HG03558 (cell line): ENCODE data around the gene RAD23A.

Experiments
- ATAC-seq: cut with Tn5 transposase; IDR thresholded peaks from one replicate; pipeline ENCODE4 v1.9.1; 2021; ENCODE audit warnings: moderate number of reproducible peaks; ENCODE audit not compliant: unreplicated experiment; ENCODE audit errors: extremely low read depth

The RAD23A gene

DNA sequence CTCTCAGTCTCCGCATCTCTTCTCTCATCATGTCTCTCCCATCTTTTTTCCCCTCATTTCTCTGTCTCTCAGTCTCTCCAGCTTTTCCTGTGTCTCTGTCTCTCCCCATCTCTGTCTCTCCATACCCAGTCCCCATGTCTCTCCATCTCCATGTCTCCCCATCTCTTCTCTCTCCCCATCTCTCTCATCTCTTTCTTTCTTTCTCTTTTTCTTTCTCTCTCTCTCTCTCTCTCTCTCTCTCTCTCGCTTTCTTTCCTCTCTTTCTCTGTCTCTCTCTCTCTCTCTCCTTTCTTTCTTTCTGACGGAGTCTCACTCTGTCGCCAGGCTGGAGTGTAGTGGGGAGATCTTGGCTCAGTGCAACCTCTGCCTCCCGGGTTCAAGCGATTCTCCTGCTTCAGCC is 37.0 kb downstream of the RAD23A start:
- no peak for ATAC-seq

DNA sequence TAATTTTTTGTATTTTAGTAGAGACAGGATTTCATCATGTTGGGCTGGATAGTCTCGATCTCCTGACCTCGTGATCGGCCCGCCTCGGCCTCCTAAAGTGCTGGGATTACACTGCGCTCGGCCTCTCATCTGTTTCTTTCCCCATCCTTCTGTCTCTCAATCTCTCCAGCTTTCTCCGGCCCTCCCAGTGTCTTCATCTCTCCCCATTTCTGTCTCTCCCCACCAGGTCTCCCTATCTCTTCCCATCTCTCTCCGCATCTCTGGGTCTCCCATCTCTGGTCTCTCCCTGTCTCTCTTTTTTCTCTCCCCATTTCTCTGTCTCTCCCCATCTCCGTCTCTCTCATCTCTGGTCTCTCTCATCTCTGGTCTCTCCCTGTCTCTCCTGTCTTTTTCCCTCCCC is 37.4 kb downstream of the RAD23A start:
- ATAC-seq = no peak

- ATAC-seq = no peak
Observed at GRCh38 chr19:12983542-12984142, 38.0 kb downstream of the RAD23A start.

DNA sequence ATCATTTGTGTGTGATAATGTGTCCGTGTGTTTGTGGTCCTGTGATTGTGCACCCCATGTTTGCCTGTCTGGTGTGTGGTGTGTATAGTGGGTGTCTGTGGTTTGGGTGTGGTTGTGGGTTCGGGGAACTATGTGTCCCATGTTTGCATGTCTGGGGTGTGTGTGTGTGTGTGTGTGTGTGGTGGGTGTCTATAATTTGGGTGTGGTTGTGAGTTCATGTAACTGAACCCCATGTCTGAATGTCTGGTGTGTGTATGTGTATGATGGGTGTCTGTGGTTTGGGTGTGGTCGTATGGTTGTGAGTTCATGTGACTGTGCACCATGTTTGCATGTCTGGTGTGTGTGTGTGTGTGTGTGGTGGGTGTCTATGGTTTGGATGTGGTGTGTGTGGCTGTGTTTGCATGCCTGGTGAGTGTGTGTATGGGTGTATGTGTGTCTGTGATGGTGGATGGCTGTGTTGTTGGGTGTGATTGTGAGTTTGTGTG is 38.5 kb downstream of the RAD23A start:
- no peak for ATAC-seq

GRCh38 chr19:12984683-12985048 is 39.0 kb downstream of the RAD23A start:
- no peak for ATAC-seq

DNA sequence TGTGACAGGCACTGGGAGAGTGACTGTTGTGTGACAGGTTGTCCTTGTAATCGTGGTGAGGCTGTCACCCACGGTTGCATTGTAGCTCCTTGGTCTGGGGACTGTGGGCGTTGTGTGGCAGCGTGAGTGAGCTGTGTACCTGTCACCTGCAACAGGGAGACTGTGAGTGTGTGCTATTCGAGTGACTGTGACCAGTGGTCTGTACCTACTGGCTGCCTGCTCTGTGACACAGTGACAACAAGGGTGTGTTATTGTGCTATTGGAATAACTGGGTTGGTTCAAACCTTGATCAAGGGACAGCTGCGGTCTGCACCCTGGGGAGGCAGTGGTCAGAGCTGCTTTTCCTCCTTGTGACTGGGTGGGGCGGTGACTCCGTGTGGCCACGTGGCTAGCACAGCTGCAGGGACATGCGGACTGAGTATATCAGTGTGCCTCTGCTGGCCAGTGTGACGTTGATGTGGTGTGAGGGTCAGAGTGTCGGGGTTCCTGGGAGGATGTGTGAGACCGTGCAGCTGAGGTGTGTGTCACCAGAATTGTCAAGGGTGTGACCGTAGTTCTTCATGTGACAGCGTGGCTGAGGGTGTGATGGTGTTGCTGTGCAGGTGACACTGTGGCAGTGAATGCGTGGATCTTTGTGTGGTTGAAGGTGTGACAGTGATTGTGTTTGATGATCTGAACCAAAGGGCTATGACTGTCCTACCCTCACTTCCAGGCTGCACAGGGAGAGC is 39.6 kb downstream of the RAD23A start:
- no peak for ATAC-seq

DNA sequence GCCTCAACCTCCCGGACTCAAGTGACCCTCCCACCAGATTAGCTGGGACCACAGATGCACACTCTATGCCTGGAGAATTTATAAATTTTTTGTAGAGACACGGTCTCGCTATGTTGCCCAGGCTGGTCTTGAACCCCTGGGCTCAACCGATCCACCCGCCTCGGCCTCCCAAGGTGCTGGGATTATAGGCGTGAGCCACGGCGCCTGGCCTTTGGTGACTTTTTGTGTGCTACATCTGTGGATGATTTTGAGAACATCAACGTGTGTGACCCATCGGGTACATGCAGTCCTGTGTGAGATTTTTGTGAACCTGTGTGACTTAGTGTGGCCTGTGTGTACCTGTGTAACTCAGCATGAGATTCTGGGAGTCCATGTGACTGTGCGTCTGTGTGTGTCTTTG is 41.1 kb downstream of the RAD23A start:
- ATAC-seq = no peak

DNA sequence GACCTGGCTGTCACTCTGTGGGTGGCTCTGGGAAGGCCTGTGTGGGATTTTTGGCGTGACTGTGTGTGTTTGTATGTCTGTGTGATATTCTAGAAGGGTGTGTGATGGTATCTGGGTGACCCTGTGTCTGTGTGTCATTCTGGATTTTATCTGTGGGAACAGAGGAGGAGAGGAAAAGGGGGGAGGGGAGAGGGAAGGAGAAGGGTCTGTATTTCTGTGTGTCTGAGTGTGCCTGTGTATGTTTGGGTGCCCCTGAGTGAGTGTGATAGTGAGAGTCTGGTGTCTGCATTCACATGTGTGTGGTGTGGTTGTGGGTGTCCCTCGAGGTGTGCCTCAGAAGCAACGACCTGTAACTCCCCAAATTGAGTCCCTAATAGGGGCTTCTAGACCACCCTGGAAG is 41.5 kb downstream of the RAD23A start:
- no peak for ATAC-seq

GRCh38 chr19:12987781-12988180 is 42.1 kb downstream of the RAD23A start:
- ATAC-seq = no peak

DNA sequence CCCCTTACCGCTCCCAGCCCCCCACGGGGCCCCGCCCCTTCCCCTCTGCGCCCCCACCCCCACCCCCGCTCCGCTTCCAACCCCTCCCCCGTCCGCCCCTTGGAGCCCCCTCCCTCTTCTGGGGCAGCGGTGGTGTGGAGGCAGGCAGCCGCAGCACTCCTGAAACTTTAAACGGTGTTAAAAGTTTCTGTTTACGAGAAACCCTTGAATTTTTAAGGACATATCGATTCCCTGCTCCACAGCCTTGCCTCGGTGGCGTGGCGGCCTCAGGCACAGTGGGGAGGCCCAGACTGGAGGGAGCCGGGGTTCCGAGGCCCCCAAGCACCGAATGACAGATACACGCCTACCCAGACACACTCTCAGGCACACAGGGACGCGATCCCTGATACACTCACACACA is 44.8 kb downstream of the RAD23A start:
- no peak for ATAC-seq

GRCh38 chr19:12990853-12991252 is 45.2 kb downstream of the RAD23A start:
- no peak for ATAC-seq

DNA sequence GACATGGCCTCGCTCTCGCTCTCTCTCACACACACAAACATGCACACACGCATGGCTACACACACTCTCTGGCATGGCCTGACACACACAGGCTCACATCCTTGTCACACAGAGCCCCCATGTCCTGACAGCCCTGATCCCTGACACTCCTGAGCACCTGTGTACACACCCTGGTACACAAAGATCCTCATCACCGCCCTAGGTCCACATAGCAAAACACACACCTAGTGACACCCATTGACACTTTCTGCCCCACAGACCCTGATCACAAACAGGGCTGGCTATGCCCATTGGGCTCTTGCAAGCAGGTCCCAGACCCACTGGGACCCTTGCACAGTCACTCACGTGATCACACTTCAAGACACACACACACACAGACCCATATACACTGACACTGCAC is 45.6 kb downstream of the RAD23A start:
- ATAC-seq = no peak

DNA sequence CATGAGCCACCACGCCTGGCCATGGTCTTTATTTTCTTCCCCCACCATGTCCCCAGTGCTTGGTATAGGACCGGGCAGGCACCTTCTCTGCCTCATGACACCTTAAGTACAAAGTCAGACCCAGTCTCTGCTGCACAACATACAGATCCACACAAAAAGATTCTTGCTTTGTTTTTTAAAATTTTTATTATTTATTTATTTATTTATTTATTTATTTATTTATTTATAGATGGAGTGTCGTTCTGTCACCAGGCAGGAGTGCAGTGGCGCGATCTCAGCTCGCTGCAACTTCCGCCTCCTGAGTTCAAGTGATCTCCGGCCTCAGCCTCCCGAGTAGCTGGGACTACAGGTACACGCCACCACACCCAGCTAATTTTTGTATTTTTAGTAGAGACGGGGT is 47.1 kb downstream of the RAD23A start:
- no peak for ATAC-seq

DNA sequence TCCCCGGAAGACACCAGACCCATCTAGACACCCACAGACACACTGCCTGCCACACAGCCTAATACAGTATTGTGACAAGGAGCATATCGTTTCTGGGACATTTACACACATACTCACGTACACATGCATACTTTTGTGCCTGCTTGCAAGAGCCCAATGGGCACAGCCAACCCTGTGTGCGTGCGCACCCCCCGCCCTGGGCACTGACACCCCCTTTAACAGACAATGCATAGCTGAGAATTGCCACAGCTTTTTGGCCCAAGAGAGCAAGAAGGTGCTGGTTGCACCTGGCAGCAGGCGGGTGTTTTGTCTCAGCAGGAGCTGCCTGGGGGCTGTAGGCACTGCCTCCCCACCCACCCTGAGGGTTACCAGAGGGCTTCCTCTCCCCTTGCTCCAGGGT is 47.9 kb downstream of the RAD23A start:
- no peak for ATAC-seq

DNA sequence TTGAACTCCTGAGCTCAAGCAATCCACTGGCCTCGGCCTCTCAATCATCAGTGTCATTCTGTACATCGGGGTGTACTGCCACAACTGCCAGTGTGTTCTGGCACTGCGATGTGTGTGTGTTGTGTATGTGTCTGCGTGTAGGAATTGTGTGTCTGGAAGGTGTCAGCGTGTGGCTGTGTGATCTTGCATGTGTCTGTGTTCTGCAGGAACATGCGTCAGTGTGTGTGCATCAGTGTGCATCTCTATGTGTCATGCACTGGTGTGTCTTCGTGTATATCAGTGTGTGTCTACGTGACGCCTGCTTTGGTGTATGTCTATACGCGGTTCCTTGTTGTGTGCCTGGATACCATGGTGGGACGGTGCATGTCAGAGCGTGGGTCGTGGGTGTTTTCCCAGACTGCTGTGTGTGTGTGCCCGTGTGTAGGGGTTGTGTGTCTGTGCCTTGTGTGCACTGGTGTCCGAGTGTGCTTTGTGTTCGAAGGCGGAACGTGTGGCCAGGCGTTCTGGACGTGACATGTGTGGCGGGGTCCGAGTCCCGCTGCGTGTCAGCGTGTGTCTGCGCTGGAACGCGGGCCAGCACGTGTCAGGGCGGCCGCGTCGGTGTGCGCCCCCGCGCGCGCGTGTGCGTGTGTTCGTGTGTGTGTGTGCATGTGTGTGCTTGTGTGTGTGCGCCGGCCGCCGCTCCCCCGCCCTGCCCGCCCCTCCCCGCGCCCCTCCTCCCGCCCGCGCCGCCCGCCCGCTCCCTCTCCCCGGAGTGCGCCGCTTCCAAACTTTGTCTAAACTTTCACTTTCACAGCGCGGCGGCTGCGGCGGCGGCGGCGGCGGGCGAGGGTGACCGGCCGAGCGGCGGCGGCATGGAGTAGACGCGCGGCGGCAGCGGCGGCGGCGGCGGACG is 49.3 kb downstream of the RAD23A start, which contains the start of gene NFIX:
TSS of gene NFIX (plus strand) at position 775 of the 895 bp plus-strand sequence. CDS start 363 bp downstream, outside the sequence.
- no peak for ATAC-seq

- no peak for ATAC-seq
Observed at GRCh38 chr19:12995596-12996405, 50.1 kb downstream of the RAD23A start.

- ATAC-seq = no peak
Observed at GRCh38 chr19:12996406-12997094, 50.9 kb downstream of the RAD23A start.

GRCh38 chr19:12997179-12997966 is 51.7 kb downstream of the RAD23A start:
- no peak for ATAC-seq
